SU-DHL-6 (cell line): ENCODE data around the gene MYO1H.

ENCODE experiments used
- CTCF ChIP-seq: fragments of 200-600 bp; sonication (generic); IDR thresholded peaks from one replicate; pipeline ENCODE4 v1.5.1; 2017; ENCODE audit warnings: antibody characterized with exemption, mild to moderate bottlenecking, low read length, moderate library complexity; ENCODE audit not compliant: insufficient read depth, poor library complexity, severe bottlenecking
- EZH2phosphoT487 ChIP-seq: fragments of 200-600 bp; sonication (generic), shearing (Covaris generic); conservative IDR thresholded peaks from 2 replicates; pipeline ENCODE4 v1.6.1; 2018; ENCODE audit warnings: mild to moderate bottlenecking, antibody characterized with exemption, low read length, moderate library complexity, mixed read lengths

- no peak for TF ChIP-seq EZH2phosphoT487
- TF ChIP-seq CTCF: no peak
These were observed 35.5 kb downstream of the MYO1H start for GRCh38 chr12:109383240-109383639.
